Body of pancreas (tissue), 4 donors: ENCODE data around the gene PF4V1.

ENCODE experiments used
- CTCF ChIP-seq, 7 experiments: fragments of 450-650 bp in 4 of 7; fragments of 200-600 bp in 3 of 7; sonication (generic) in 3 of 7; IDR thresholded peaks; one replicate each; pipeline ENCODE4 v1.5.1; 2016 to 2019; ENCODE audit warnings: antibody characterized with exemption in 7 of 7
- POLR2A ChIP-seq, 3 donors: fragments of 450-650 bp; IDR thresholded peaks; one replicate each; pipeline ENCODE4 v1.6.1; 2016; ENCODE audit warnings: antibody characterized with exemption in 3 of 3, mild to moderate bottlenecking in 2 of 3

GRCh38 chr4:73821325-73821724 is 31.8 kb upstream of the PF4V1 start:
- TF ChIP-seq CTCF (IDR thresholded peaks at IDR 0.05) (no peak), POLR2A (IDR thresholded peaks at IDR 0.05) (no peak)
